Measurements from ENCODE around the gene MYNN.

MYNN gene

DNA sequence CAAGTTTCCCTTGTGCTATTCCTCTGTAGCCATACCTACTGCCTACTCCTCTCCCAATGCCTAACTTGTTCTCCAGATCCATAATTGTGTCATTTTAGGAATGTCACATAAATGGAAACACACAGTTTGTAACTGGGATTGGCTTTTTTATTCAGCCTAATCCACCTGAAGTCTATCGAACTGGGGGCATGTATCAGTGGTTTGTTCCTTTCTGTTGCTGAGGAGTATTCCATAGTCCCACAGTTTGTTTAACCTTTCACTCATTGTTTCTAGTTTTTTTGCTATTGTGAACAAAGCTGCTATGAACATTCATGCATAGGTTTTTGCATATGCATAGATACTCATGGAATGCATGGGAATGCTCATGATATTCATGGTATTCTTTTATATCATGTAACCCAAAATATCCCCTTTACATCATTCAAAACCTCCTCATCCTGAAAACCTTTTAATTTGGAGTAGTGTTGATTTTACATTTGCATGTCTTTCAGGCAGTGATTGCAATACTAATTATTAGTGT lies 65.4 kb downstream of the MYNN start:
- Histone ChIP-seq H3K4me1 (ENCODE audit: insufficient read depth, low read length, severe bottlenecking) (peaks cover 24% of the 10 kb centered on the region), H2AFZ (ENCODE audit: low read length) (no peak overlapping the region), H3K4me2 (ENCODE audit: low read length) (no peak overlapping the region), H3K9ac (ENCODE audit: low read length) (no peak overlapping the region), H3K27ac (ENCODE audit: low read depth, low read length, poor library complexity, severe bottlenecking) (no peak overlapping the region), H3K4me3 (ENCODE audit: low read depth, low read length, poor library complexity, severe bottlenecking) (no peak overlapping the region), H3K9me3 (ENCODE audit: low read length) (no peaks in the 10 kb centered on the region), H3K9me2 (ENCODE audit: low read depth, low read length) (no peaks in the 10 kb centered on the region), H3K36me3 (ENCODE audit: insufficient read depth, low read length) (no peaks in the 10 kb centered on the region), H3K79me2 (ENCODE audit: insufficient read depth, low read length) (no peaks in the 10 kb centered on the region), H3K27me3 (ENCODE audit: insufficient read depth, low read length) (no peaks in the 10 kb centered on the region), H4K20me1 (ENCODE audit: insufficient read depth, low read length) (no peaks in the 10 kb centered on the region), H3F3A (ENCODE audit: insufficient read depth, low read length) (no peaks in the 10 kb centered on the region)
- no peak for TF ChIP-seq EZH2 (IDR thresholded peaks at IDR 0.05; ENCODE audit: borderline replicate concordance, low read length)
- TF ChIP-seq, protein P1, sequence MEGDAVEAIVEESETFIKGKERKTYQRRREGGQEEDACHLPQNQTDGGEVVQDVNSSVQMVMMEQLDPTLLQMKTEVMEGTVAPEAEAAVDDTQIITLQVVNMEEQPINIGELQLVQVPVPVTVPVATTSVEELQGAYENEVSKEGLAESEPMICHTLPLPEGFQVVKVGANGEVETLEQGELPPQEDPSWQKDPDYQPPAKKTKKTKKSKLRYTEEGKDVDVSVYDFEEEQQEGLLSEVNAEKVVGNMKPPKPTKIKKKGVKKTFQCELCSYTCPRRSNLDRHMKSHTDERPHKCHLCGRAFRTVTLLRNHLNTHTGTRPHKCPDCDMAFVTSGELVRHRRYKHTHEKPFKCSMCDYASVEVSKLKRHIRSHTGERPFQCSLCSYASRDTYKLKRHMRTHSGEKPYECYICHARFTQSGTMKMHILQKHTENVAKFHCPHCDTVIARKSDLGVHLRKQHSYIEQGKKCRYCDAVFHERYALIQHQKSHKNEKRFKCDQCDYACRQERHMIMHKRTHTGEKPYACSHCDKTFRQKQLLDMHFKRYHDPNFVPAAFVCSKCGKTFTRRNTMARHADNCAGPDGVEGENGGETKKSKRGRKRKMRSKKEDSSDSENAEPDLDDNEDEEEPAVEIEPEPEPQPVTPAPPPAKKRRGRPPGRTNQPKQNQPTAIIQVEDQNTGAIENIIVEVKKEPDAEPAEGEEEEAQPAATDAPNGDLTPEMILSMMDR (IDR thresholded peaks at IDR 0.05; ENCODE audit: low read length): no peak
